ENCODE data around the gene ZNF429. TPM values are rescaled to one million over a fixed set of nuclear protein-coding genes. Genes with fewer than 3 reads are reported as not detected.

The ZNF429 gene
- total and polyA plus RNA-seq, 5 experiments from 2014 or later, result 23.0 to 37.8 (median 30.9) TPM

- Mint-ChIP-seq H3K9me3 (peaks cover 0 to 79% (median 0%) of the 10 kb centered on the region in 9 donors), H3K4me3 (peak overlapping the region in 7 of 10 donors; percentile 56 to 72 (median 59)), H3K27me3 (peaks cover 0 to 2% (median 0%) of the 10 kb centered on the region in 5 donors), H3K36me3 (peaks cover 0 to 20% (median 0%) of the 10 kb centered on the region in 3 donors), H3K4me1 (peaks cover 33 to 69% (median 46%) of the 10 kb centered on the region in 4 donors), H3K27ac (peak overlapping the region in 9 of 10 donors; percentile 63 to 96 (median 86))
- ATAC-seq (no peak), DNase-seq (no peak)
- POLR2A ChIA-PET, result interaction anchor here (0.5 to 4.0 kb wide), 8 partner anchors 10 to 1528 kb away, joined by 3 to 44 read pairs (median 5); partner anchors contain the start of genes ZNF429 and ZNF493
Observed at GRCh38 chr19:21580818-21581217, 75.4 kb downstream of the ZNF429 start.

- H3K4me3 Mint-ChIP-seq, result peak overlapping the region in 1 of 10 donors; percentile 36
- peaks cover 0 to 2% (median 0%) of the 10 kb centered on the region in 5 donors for H3K27me3 Mint-ChIP-seq
Observed at GRCh38 chr19:21581646-21582240, 76.3 kb downstream of the ZNF429 start.

DNA sequence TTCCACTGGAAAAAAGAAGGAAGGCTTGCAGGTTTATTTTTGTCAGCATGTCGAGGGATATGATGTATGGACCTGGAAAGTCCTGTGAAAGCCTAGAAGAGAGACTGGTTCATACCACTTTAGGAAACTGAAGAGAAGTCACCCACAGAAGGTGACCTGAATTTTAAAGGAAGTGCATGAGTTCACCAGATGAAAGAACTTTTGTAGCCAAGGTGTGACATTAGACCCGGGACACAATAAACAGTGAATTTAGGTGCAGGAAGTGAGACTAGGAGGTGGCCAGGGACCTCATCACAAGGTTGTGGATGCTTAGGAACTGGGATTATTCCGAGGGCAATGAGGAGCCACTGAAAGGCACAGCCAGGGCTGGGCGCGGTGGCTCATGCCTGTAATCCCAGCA, 79.1 kb downstream of the ZNF429 start:
- peak overlapping the region in 9 of 10 donors; percentile 49 to 91 (median 76) for H3K4me3 Mint-ChIP-seq
- peaks cover 0 to 2% (median 0%) of the 10 kb centered on the region in 5 donors for H3K27me3 Mint-ChIP-seq
- peaks cover 0 to 7% (median 0%) of the 10 kb centered on the region in 3 donors for H3K36me3 Mint-ChIP-seq
- peak in 1 of 2 donors; percentile 58 for ATAC-seq
- peak overlapping the region in 9 of 10 donors; percentile 13 to 97 (median 61) for H3K27ac Mint-ChIP-seq
- POLR2A ChIA-PET, result interaction anchor here (4.0 to 4.7 kb wide), 2 partner anchors 15 to 79 kb away, joined by 27 to 39 read pairs; partner anchors contain the start of gene ZNF429
- peaks cover 0 to 72% (median 0%) of the 10 kb centered on the region in 9 donors for H3K9me3 Mint-ChIP-seq
- DNase-seq, result peak in 1 of 10 donors; percentile 8
- peaks cover 35 to 78% (median 46%) of the 10 kb centered on the region in 4 donors for H3K4me1 Mint-ChIP-seq

More at GRCh38 chr19:21581646-21582240, 76.3 kb downstream of the ZNF429 start:
- peaks cover 30 to 63% (median 42%) of the 10 kb centered on the region in 4 donors for H3K4me1 Mint-ChIP-seq
- no peak for ATAC-seq
- POLR2A ChIA-PET, result interaction anchor here (0.5 to 4.0 kb wide), 6 partner anchors 11 to 99 kb away, joined by 3 to 44 read pairs (median 4); partner anchors contain the start of gene ZNF429
- H3K27ac Mint-ChIP-seq, result peak overlapping the region in 7 of 10 donors; percentile 20 to 96 (median 67)
- H3K36me3 Mint-ChIP-seq, result peaks cover 0 to 13% (median 0%) of the 10 kb centered on the region in 3 donors
- H3K9me3 Mint-ChIP-seq, result peaks cover 0 to 72% (median 0%) of the 10 kb centered on the region in 9 donors
- DNase-seq, result no peak

- peaks cover 0 to 6% (median 0%) of the 10 kb centered on the region in 3 donors for H3K36me3 Mint-ChIP-seq
- POLR2A ChIA-PET, result interaction anchor here (0.6 to 4.7 kb wide), 7 partner anchors 11 to 1019 kb away, joined by 3 to 39 read pairs (median 3); partner anchors contain the start of genes ZNF429 and ZNF738
- peaks cover 0 to 2% (median 0%) of the 10 kb centered on the region in 5 donors for H3K27me3 Mint-ChIP-seq
- peak overlapping the region in 7 of 10 donors; percentile 33 to 97 (median 74) for H3K27ac Mint-ChIP-seq
- peaks cover 0 to 69% (median 0%) of the 10 kb centered on the region in 9 donors for H3K9me3 Mint-ChIP-seq
- H3K4me1 Mint-ChIP-seq, result peaks cover 32 to 75% (median 39%) of the 10 kb centered on the region in 4 donors
- ATAC-seq (no peak), DNase-seq (no peak)
- H3K4me3 Mint-ChIP-seq, result peak overlapping the region in 9 of 10 donors; percentile 54 to 91 (median 73)
Observed at GRCh38 chr19:21585281-21585890, 80.0 kb downstream of the ZNF429 start.

DNA sequence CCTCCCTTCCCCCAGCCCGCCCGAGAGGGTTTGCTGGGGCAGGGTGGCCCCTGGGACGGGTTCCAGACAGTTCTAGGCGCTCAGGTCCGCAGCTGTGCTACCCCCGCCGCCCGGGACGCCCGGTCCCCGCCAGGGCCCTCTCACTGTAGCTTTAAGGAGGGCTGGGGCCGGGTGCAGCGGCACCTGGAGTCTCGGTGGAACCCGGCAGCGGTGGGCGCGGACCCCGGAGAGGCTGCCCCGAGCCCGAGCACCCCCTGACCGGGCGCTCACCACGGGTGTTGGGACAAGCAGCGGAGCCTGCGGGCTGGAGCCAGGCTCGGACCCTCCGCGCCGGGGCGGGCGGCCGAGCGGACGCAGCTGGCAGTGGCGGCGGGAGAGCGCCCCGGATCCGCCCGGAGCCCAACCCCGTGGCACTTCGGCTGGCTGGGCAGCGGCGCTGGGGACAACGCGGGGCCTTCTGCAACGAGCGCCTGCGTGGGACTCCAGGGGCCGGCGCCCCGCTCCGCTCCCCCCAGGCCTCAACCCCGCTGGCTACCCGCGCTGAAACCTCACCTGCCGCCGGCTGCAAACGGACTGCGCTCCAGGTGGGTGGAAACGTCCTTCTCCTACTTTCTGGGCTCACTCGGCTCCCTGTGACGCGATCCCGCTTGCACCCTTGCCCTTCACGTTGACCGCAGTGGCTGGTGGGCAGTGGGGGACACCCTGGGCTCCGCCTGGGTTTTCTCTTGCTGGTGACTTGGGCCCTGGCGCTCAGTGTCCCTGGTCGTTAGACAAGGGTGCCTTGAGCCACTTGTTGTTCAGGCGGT, 81.1 kb downstream of the ZNF429 start:
- Mint-ChIP-seq H3K36me3 (no peaks in the 10 kb centered on the region), H3K4me3 (peak overlapping the region in 9 of 10 donors; percentile 75 to 95 (median 89)), H3K27ac (peak overlapping the region in 8 of 10 donors; percentile 44 to 93 (median 86)), H3K27me3 (peaks cover 0 to 2% (median 0%) of the 10 kb centered on the region in 5 donors), H3K9me3 (peaks cover 0 to 63% (median 0%) of the 10 kb centered on the region in 9 donors), H3K4me1 (peaks cover 26 to 70% (median 34%) of the 10 kb centered on the region in 4 donors)
- DNase-seq (peak in 7 of 10 donors; percentile 14 to 41 (median 32)), ATAC-seq (peak; percentile 75 to 78)
- POLR2A ChIA-PET, result interaction anchor here (0.6 to 4.7 kb wide), 7 partner anchors 10 to 179 kb away, joined by 3 to 39 read pairs (median 4); partner anchors contain the start of gene ZNF429

- H3K36me3 Mint-ChIP-seq, result no peaks in the 10 kb centered on the region
- peak overlapping the region in 8 of 10 donors; percentile 44 to 93 (median 86) for H3K27ac Mint-ChIP-seq
- peak in 1 of 2 donors; percentile 27 for ATAC-seq
- DNase-seq, result no peak
- H3K27me3 Mint-ChIP-seq, result peaks cover 0 to 2% (median 0%) of the 10 kb centered on the region in 5 donors
- H3K4me3 Mint-ChIP-seq, result peak overlapping the region in 9 of 10 donors; percentile 75 to 95 (median 89)
- peaks cover 23 to 65% (median 28%) of the 10 kb centered on the region in 4 donors for H3K4me1 Mint-ChIP-seq
- POLR2A ChIA-PET, result interaction anchor here (0.8 to 4.7 kb wide), 3 partner anchors 17 to 82 kb away, joined by 3 to 39 read pairs (median 27); partner anchors contain the start of gene ZNF429
- H3K9me3 Mint-ChIP-seq, result peaks cover 0 to 57% (median 0%) of the 10 kb centered on the region in 9 donors
Observed at GRCh38 chr19:21587117-21587461, 81.7 kb downstream of the ZNF429 start.

GRCh38 chr19:21587549-21587948, 82.1 kb downstream of the ZNF429 start:
- no peak for ATAC-seq
- Mint-ChIP-seq H3K9me3 (peaks cover 0 to 55% (median 0%) of the 10 kb centered on the region in 9 donors), H3K27ac (peak overlapping the region in 4 of 10 donors; percentile 53 to 93 (median 76)), H3K4me1 (peaks cover 22 to 61% (median 27%) of the 10 kb centered on the region in 4 donors), H3K4me3 (peak overlapping the region in 8 of 10 donors; percentile 38 to 95 (median 90)), H3K36me3 (no peaks in the 10 kb centered on the region), H3K27me3 (peaks cover 0 to 2% (median 0%) of the 10 kb centered on the region in 5 donors)
- no peak for DNase-seq
- POLR2A ChIA-PET, result interaction anchor here (4.0 to 4.7 kb wide), 2 partner anchors 18 to 82 kb away, joined by 27 to 39 read pairs; partner anchors contain the start of gene ZNF429

GRCh38 chr19:21588065-21588601, 82.7 kb downstream of the ZNF429 start:
- H3K27me3 Mint-ChIP-seq, result peaks cover 0 to 2% (median 0%) of the 10 kb centered on the region in 5 donors
- peak overlapping the region in 8 of 10 donors; percentile 38 to 95 (median 90) for H3K4me3 Mint-ChIP-seq
- H3K36me3 Mint-ChIP-seq, result no peaks in the 10 kb centered on the region
- POLR2A ChIA-PET, result interaction anchor here (4.0 to 4.7 kb wide), 2 partner anchors 18 to 83 kb away, joined by 27 to 39 read pairs; partner anchors contain the start of gene ZNF429
- H3K27ac Mint-ChIP-seq, result peak overlapping the region in 3 of 10 donors; percentile 53 to 93 (median 93)
- peaks cover 0 to 53% (median 0%) of the 10 kb centered on the region in 9 donors for H3K9me3 Mint-ChIP-seq
- DNase-seq (no peak), ATAC-seq (no peak)
- H3K4me1 Mint-ChIP-seq, result peaks cover 19 to 59% (median 26%) of the 10 kb centered on the region in 4 donors

GRCh38 chr19:21590867-21591266, 85.5 kb downstream of the ZNF429 start:
- ATAC-seq, result no peak
- no peak for DNase-seq
- peaks cover 8 to 35% (median 16%) of the 10 kb centered on the region in 4 donors for H3K4me1 Mint-ChIP-seq
- peaks cover 0 to 2% (median 0%) of the 10 kb centered on the region in 3 donors for H3K36me3 Mint-ChIP-seq
- H3K27me3 Mint-ChIP-seq, result no peaks in the 10 kb centered on the region
- H3K4me3 Mint-ChIP-seq, result no peak overlapping the region
- POLR2A ChIA-PET, result interaction anchor here (1.0 to 1.1 kb wide), 2 partner anchors 11 to 22 kb away, joined by 3 to 4 read pairs; no protein-coding TSS in a partner anchor
- H3K9me3 Mint-ChIP-seq, result peaks cover 0 to 35% (median 0%) of the 10 kb centered on the region in 9 donors
- peak overlapping the region in 5 of 10 donors; percentile 44 to 89 (median 69) for H3K27ac Mint-ChIP-seq

- POLR2A ChIA-PET, result no interaction called here
- peaks cover 0 to 3% (median 2%) of the 10 kb centered on the region in 3 donors for H3K36me3 Mint-ChIP-seq
- no peak overlapping the region for H3K4me3 Mint-ChIP-seq
Observed at GRCh38 chr19:21593008-21593481, 87.6 kb downstream of the ZNF429 start.

DNA sequence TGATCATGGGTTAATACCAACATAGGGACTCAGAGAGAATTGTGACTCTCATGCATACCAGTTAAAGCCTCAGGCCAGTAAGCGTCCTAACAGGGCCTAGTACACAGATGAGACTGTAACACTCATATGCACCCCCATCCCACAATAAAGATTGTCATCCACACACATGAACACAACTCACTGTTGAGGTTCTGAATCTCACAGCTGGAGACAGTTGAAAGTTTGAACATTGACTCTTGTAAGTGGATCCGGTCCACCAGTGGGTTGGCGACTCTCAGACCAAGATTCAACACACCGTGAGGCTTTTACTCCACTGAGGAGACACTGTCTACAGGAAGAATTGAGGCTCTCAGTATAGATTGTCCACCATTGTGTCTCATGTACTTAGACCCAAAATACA, 88.1 kb downstream of the ZNF429 start:
- POLR2A ChIA-PET, result no interaction called here
- Mint-ChIP-seq H3K4me3 (no peak overlapping the region), H3K27me3 (no peaks in the 10 kb centered on the region), H3K9me3 (peaks cover 0 to 24% (median 0%) of the 10 kb centered on the region in 9 donors), H3K36me3 (peaks cover 0 to 3% (median 2%) of the 10 kb centered on the region in 3 donors), H3K27ac (peak overlapping the region in 1 of 10 donors; percentile 47), H3K4me1 (peaks cover 0 to 17% (median 3%) of the 10 kb centered on the region in 4 donors)
- DNase-seq (no peak), ATAC-seq (no peak)

More at GRCh38 chr19:21593008-21593481, 87.6 kb downstream of the ZNF429 start:
- Mint-ChIP-seq H3K9me3 (peaks cover 0 to 25% (median 0%) of the 10 kb centered on the region in 9 donors), H3K27me3 (no peaks in the 10 kb centered on the region), H3K4me1 (peaks cover 0 to 22% (median 3%) of the 10 kb centered on the region in 4 donors), H3K27ac (peak overlapping the region in 2 of 10 donors; percentile 14 to 75)
- no peak for DNase-seq
- ATAC-seq, result no peak
